ENCODE results near the gene TTC24.
"Not testable (repeated sequence)": the region's sequence is repeated elsewhere in the genome, so short reads cannot be mapped to it uniquely, and the experiment has no call there.

Gene TTC24

GRCh38 chr1:156608981-156609380 is 29.5 kb downstream of the TTC24 start:
- peak; percentile 38 for DNase-seq (ENCODE audit: low read depth)

GRCh38 chr1:156610072-156610471 is 30.5 kb downstream of the TTC24 start:
- not testable (repeated sequence) for DNase-seq (ENCODE audit: low read depth)

- DNase-seq (ENCODE audit: low read depth) = no peak
These were observed 33.1 kb downstream of the TTC24 start for GRCh38 chr1:156612666-156613065.

- no peak for DNase-seq (ENCODE audit: low read depth)
These were observed 36.4 kb downstream of the TTC24 start for GRCh38 chr1:156615946-156616345.

GRCh38 chr1:156616463-156616862 is 36.9 kb downstream of the TTC24 start:
- no peak for DNase-seq (ENCODE audit: low read depth)

- no peak for DNase-seq (ENCODE audit: low read depth)
These were observed 39.5 kb downstream of the TTC24 start, which contains the start of gene HAPLN2 for GRCh38 chr1:156618853-156619581. HAPLN2 (plus strand) TSS chr1:156619415; CDS start chr1:156623491, 4,076 bp downstream.

GRCh38 chr1:156619582-156619955 is 40.0 kb downstream of the TTC24 start:
- no peak for DNase-seq (ENCODE audit: low read depth)

- no peak for DNase-seq (ENCODE audit: low read depth)
These were observed 43.2 kb downstream of the TTC24 start for GRCh38 chr1:156622581-156623297.

- no peak for DNase-seq (ENCODE audit: low read depth)
These were observed 44.7 kb downstream of the TTC24 start for GRCh38 chr1:156623946-156624813.

- DNase-seq (ENCODE audit: low read depth) = no peak
These were observed 45.4 kb downstream of the TTC24 start for GRCh38 chr1:156624814-156625435.

GRCh38 chr1:156625436-156626078 is 46.0 kb downstream of the TTC24 start:
- peak; percentile 45 for DNase-seq (ENCODE audit: low read depth)

- DNase-seq (ENCODE audit: low read depth) = no peak
These were observed 46.5 kb downstream of the TTC24 start for GRCh38 chr1:156626079-156626438.

GRCh38 chr1:156627313-156627880 is 47.9 kb downstream of the TTC24 start:
- no peak for DNase-seq (ENCODE audit: low read depth)

- no peak for DNase-seq (ENCODE audit: low read depth)
These were observed 50.4 kb downstream of the TTC24 start for GRCh38 chr1:156629823-156630449.

GRCh38 chr1:156631152-156631551 is 51.6 kb downstream of the TTC24 start:
- DNase-seq (ENCODE audit: low read depth) = not testable (repeated sequence)

GRCh38 chr1:156632355-156632754 is 52.8 kb downstream of the TTC24 start:
- DNase-seq (ENCODE audit: low read depth) = no peak
